Vagina (tissue), 2 donors: ENCODE data around the gene GPRIN1.

Experiments
- CTCF ChIP-seq, 3 experiments: fragments of 450-650 bp in 2 of 3; fragments of 200-600 bp in 1 of 3; sonication (generic) in 1 of 3; IDR thresholded peaks; one replicate each; pipeline ENCODE4 v1.5.1; 2017 to 2019; ENCODE audit warnings: antibody characterized with exemption in 3 of 3, mild to moderate bottlenecking in 2 of 3, moderate library complexity in 2 of 3
- POLR2A ChIP-seq, 2 donors: fragments of 450-650 bp; IDR thresholded peaks; one replicate each; pipeline ENCODE4 v1.6.1; 2017; ENCODE audit warnings: antibody characterized with exemption in 2 of 2, mild to moderate bottlenecking in 2 of 2, moderate library complexity in 2 of 2
- POLR2AphosphoS5 ChIP-seq, 2 donors: sonication (generic); formaldehyde crosslinking; IDR thresholded peaks; one replicate each; pipeline ENCODE4 v1.9.0; 2017; ENCODE audit warnings: antibody characterized with exemption in 2 of 2, mild to moderate bottlenecking in 2 of 2, low read depth in 1 of 2; ENCODE audit not compliant: insufficient read depth in 1 of 2

- TF ChIP-seq CTCF (IDR thresholded peaks at IDR 0.05): no peak
- no peak for TF ChIP-seq POLR2A (IDR thresholded peaks at IDR 0.05)
- TF ChIP-seq POLR2AphosphoS5 (IDR thresholded peaks at IDR 0.05; ENCODE audit: insufficient read depth in 1 of 2, low read depth in 1 of 2): no peak
These were observed 3.1 kb downstream of the GPRIN1 start for GRCh38 chr5:176606875-176607274.
